T-cell (primary cell): ENCODE data around the gene NISCH. TPM values are rescaled to one million over a fixed set of nuclear protein-coding genes. Genes with fewer than 3 reads are reported as not detected.

Experiments
- ATAC-seq, 4 experiments: fragments of 200-7000 bp in 3 of 4; fragments of 150-1000 bp in 1 of 4; cut with Tn5 transposase; replicated peaks in 1 of 4; 1 replicate in 3 of 4; 2 replicates in 1 of 4; pipeline ENCODE4 v1.10.0; 2021; ENCODE audit warnings: moderate library complexity in 3 of 4, mild to moderate bottlenecking in 2 of 4, moderate number of reproducible peaks in 1 of 4
- CTCF ChIA-PET, 2 donors: fragments of 300-600 bp; sonication (Branson Sonifier 250); formaldehyde crosslinking; loops; one replicate each; lab custom pipeline; 2022; ENCODE audit warnings: antibody characterized with exemption in 2 of 2; lab: Charles Lee
- POLR2A ChIA-PET, 2 donors: fragments of 300-600 bp; sonication (Branson Sonifier 250); formaldehyde crosslinking; loops; one replicate each; lab custom pipeline; 2022; ENCODE audit warnings: antibody characterized with exemption in 2 of 2; lab: Charles Lee
- DNase-seq, 35 experiments: peaks; one replicate each; pipeline versions ENCODE4 v3.0.0 to v3.0.0-alpha.2; 2013 to 2023
- H3K27ac ChIP-seq: one replicate; pipeline ENCODE4 v1.5.1; 2013; ENCODE audit warnings: low read length
- H3K27me3 ChIP-seq, 2 experiments: replicated peaks in 1 of 2; 1 replicate in 1 of 2; 2 replicates in 1 of 2; pipeline versions ENCODE4 v1.6.1 to v1.7.0; 2013; ENCODE audit warnings: low read length in 1 of 2, mixed read lengths in 1 of 2; ENCODE audit not compliant: control insufficient read depth in 2 of 2, insufficient read depth in 2 of 2; ENCODE audit errors: extremely low read depth in 1 of 2
- H3K36me3 ChIP-seq, 2 donors: 1 replicate in 1 of 2; 2 replicates in 1 of 2; pipeline versions ENCODE4 v1.6.1 to v1.7.0; 2013; ENCODE audit warnings: low read length in 1 of 2; ENCODE audit not compliant: control insufficient read depth in 2 of 2, insufficient read depth in 1 of 2; ENCODE audit errors: extremely low read depth in 1 of 2
- H3K4me1 ChIP-seq, 2 experiments: 1 replicate in 1 of 2; 2 replicates in 1 of 2; pipeline versions ENCODE4 v1.6.1 to v1.7.0; 2013; ENCODE audit warnings: low read length in 2 of 2, mixed read lengths in 1 of 2; ENCODE audit not compliant: insufficient read depth in 2 of 2, control insufficient read depth in 1 of 2; ENCODE audit errors: extremely low read depth in 1 of 2
- H3K4me3 ChIP-seq, 2 donors: 1 replicate in 1 of 2; 2 replicates in 1 of 2; pipeline versions ENCODE4 v1.5.1 to v1.7.0; 2013; ENCODE audit warnings: mild to moderate bottlenecking in 2 of 2, low read length in 1 of 2, moderate library complexity in 1 of 2; ENCODE audit not compliant: control insufficient read depth in 1 of 2; ENCODE audit errors: extremely low read depth in 1 of 2
- H3K9me3 ChIP-seq: 2 replicates; pipeline ENCODE4 v1.7.0; 2013
- H3K27ac Mint-ChIP-seq, 2 donors: one replicate each; pipeline ENCODE4 v1.8.0; 2020 to 2021; ENCODE audit warnings: mild to moderate bottlenecking in 2 of 2, mixed read lengths in 2 of 2
- H3K27me3 Mint-ChIP-seq, 2 donors: one replicate each; pipeline ENCODE4 v1.8.0; 2021 to 2022; ENCODE audit warnings: mixed read lengths in 2 of 2
- H3K36me3 Mint-ChIP-seq: one replicate; pipeline ENCODE4 v1.8.0; 2021; ENCODE audit warnings: mixed read lengths
- H3K4me1 Mint-ChIP-seq, 3 donors: one replicate each; pipeline ENCODE4 v1.8.0; 2020 to 2022; ENCODE audit warnings: mixed read lengths in 3 of 3, mild to moderate bottlenecking in 1 of 3
- H3K4me3 Mint-ChIP-seq, 3 donors: one replicate each; pipeline ENCODE4 v1.8.0; 2020 to 2022; ENCODE audit warnings: mild to moderate bottlenecking in 3 of 3, mixed read lengths in 3 of 3, moderate library complexity in 3 of 3
- H3K9me3 Mint-ChIP-seq, 3 donors: one replicate each; pipeline ENCODE4 v1.8.0; 2020 to 2022; ENCODE audit warnings: mixed read lengths in 3 of 3
- WGBS: methylation state at CpG from one replicate; pipeline ENCODE4 v1.1.5; 2013; ENCODE audit warnings: missing lambda C conversion rate; ENCODE audit not compliant: insufficient coverage; 5-methylcytosine and 5-hydroxymethylcytosine counted together
- total RNA-seq, 35 experiments: library from RNA in 6 of 35; stranded (reverse) in 6 of 35; fragments of 120-200 nt in 1 of 35; gene quantifications; one replicate each; pipeline versions ENCODE4 v1.2.1 to v1.2.4 and lab custom pipeline; 2013 to 2026

Gene NISCH
- total RNA-seq, 5 donors from 2014 or later (not counting 1 experiment from before 2014, with no cell fraction given): 152 to 171 (median 157) TPM

DNA sequence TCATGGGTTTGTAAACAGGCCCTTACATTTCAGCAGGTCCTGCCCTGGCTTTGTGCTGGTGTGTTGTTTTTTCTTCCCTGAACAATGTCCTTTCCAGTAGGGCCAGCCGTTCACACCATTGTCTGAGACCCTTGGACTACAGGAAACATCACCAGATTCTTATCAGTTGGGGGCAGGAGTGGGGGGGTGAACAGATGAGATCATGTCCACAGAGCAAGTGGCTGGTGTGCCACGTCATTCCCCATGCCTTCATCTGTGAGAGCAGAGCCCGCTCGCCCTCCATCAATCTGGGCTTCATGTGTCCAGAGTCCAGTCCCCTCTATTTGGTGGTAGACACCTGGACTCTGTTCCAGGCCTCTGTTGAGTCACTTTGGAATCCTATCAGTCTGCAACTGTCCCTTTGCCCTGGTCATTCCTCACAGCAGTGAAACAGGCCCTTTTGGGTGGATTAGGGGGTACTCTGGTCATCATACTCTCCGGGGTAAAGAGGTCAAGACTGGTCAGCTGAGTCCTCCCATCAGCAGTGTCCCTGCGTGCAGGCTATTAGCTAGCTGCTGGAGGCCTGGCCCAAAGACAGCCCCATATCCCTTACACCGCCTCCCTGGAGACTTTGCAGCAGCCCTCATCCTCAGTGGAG lies 25.5 kb upstream of the NISCH start:
- Mint-ChIP-seq H3K9me3 (no peaks in the 10 kb centered on the region), H3K4me3 (no peak overlapping the region), H3K27ac (no peak overlapping the region), H3K4me1 (peaks cover 0 to 12% (median 0%) of the 10 kb centered on the region in 3 donors), H3K36me3 (no peaks in the 10 kb centered on the region), H3K27me3 (no peaks in the 10 kb centered on the region)
- WGBS: 100% methylated on average over 1 of the region's 7 CpGs
- ChIA-PET CTCF (interaction anchor here in 1 of 2 donors (2.2 kb wide), 1 partner anchor 18 kb away, joined by 5 read pairs; no protein-coding TSS in a partner anchor), POLR2A (interaction anchor here in 1 of 2 donors (0.6 kb wide), 1 partner anchor 252 kb away, joined by 3 read pairs; no protein-coding TSS in a partner anchor)
- Histone ChIP-seq H3K27me3 (no peaks in the 10 kb centered on the region), H3K4me3 (no peak overlapping the region), H3K4me1 (no peaks in the 10 kb centered on the region), H3K36me3 (no peaks in the 10 kb centered on the region), H3K9me3 (no peaks in the 10 kb centered on the region), H3K27ac (no peak overlapping the region)
- DNase-seq: no peak
- ATAC-seq: no peak

- H3K27me3 Mint-ChIP-seq: no peaks in the 10 kb centered on the region
These were observed 25.0 kb upstream of the NISCH start for GRCh38 chr3:52430416-52430810.

GRCh38 chr3:52431459-52432223 lies 23.8 kb upstream of the NISCH start:
- peak overlapping the region in 1 of 2 donors; percentile 74 for H3K27ac Mint-ChIP-seq
- no peak overlapping the region for H3K4me3 Mint-ChIP-seq

More at GRCh38 chr3:52430416-52430810, 25.0 kb upstream of the NISCH start:
- Mint-ChIP-seq H3K4me1 (peaks cover 0 to 12% (median 0%) of the 10 kb centered on the region in 3 donors), H3K4me3 (no peak overlapping the region), H3K9me3 (no peaks in the 10 kb centered on the region), H3K36me3 (no peaks in the 10 kb centered on the region), H3K27ac (no peak overlapping the region)
- CTCF ChIA-PET: no interaction called here
- ATAC-seq: no peak
- no peaks in the 10 kb centered on the region for H3K36me3 ChIP-seq
- WGBS: 90% methylated on average over 4 of the region's 9 CpGs
- no peak for DNase-seq
- no peaks in the 10 kb centered on the region for H3K27me3 ChIP-seq
- no peaks in the 10 kb centered on the region for H3K4me1 ChIP-seq
- POLR2A ChIA-PET: no interaction called here
- H3K4me3 ChIP-seq: no peak overlapping the region
- H3K9me3 ChIP-seq: no peaks in the 10 kb centered on the region
- no peak overlapping the region for H3K27ac ChIP-seq

DNA sequence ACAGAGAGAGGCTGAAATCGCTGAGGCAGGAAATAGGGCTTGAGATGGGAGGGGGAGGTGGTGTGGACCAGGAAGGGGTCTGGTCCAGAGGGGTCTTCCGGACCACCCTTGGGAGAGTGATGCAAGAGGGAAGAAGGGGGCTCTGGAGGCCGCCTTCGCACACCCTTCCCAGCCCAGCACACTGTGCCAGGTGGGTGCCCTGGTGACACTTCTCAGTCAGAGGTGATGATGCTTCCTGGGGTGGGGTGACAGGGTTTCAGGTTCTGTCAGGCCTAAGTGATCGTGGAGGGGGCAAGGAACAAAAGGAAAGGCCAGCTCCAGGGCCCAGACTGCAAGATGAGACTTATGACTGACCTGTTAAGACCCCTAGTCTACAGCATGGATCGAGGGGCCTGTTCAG lies 23.2 kb upstream of the NISCH start:
- Histone ChIP-seq H3K27ac (no peak overlapping the region), H3K4me3 (no peak overlapping the region), H3K4me1 (no peaks in the 10 kb centered on the region), H3K27me3 (no peaks in the 10 kb centered on the region), H3K36me3 (no peaks in the 10 kb centered on the region), H3K9me3 (no peaks in the 10 kb centered on the region)
- CTCF ChIA-PET: no interaction called here
- peaks cover 0 to 12% (median 0%) of the 10 kb centered on the region in 3 donors for H3K4me1 Mint-ChIP-seq
- H3K27ac Mint-ChIP-seq: peak overlapping the region in 1 of 2 donors; percentile 74
- H3K4me3 Mint-ChIP-seq: no peak overlapping the region
- 40% methylated on average over 2 of the region's 6 CpGs for WGBS
- POLR2A ChIA-PET: interaction anchor here in 1 of 2 donors (0.6 to 0.7 kb wide), 2 partner anchors 20 to 29 kb away, joined by 3 to 6 read pairs; no protein-coding TSS in a partner anchor
- no peaks in the 10 kb centered on the region for H3K9me3 Mint-ChIP-seq
- ATAC-seq (no peak), DNase-seq (no peak)
- H3K36me3 Mint-ChIP-seq: no peaks in the 10 kb centered on the region
- H3K27me3 Mint-ChIP-seq: no peaks in the 10 kb centered on the region

More at GRCh38 chr3:52431459-52432223, 23.8 kb upstream of the NISCH start:
- Histone ChIP-seq H3K36me3 (no peaks in the 10 kb centered on the region), H3K27me3 (no peaks in the 10 kb centered on the region), H3K9me3 (no peaks in the 10 kb centered on the region), H3K27ac (no peak overlapping the region), H3K4me1 (no peaks in the 10 kb centered on the region), H3K4me3 (no peak overlapping the region)
- ChIA-PET POLR2A (interaction anchor here (0.7 kb wide), 2 partner anchors 20 to 137 kb away, joined by 3 read pairs; no protein-coding TSS in a partner anchor), CTCF (interaction anchor here in 1 of 2 donors (0.6 kb wide), 1 partner anchor 16 kb away, joined by 8 read pairs; no protein-coding TSS in a partner anchor)
- H3K4me1 Mint-ChIP-seq: peaks cover 0 to 12% (median 0%) of the 10 kb centered on the region in 3 donors
- ATAC-seq: no peak
- H3K9me3 Mint-ChIP-seq: no peaks in the 10 kb centered on the region
- no peak for DNase-seq
- WGBS: 82% methylated on average over 8 of the region's 10 CpGs
- no peaks in the 10 kb centered on the region for H3K27me3 Mint-ChIP-seq
- no peaks in the 10 kb centered on the region for H3K36me3 Mint-ChIP-seq

DNA sequence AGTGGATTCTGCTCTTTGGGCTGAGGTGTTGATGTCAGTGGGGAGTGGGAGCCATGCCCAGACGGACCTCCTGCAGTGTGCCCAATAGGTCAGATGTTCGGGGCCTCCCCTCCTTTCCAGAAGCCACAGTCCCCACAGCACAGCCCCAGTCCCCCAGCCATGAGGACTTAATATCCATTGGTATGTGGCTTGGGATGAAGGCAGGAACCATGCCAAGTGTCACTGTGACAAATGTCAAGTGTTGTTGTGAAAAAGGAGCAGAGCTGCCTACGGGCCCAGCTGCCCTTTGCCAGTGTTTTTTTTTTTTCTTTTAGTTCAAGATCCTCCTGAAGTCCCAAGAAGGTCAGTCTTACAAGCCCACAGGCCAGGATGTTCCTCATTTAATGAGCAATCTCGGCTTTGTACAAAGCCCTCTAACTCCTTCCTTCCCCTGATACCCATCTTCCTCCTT lies 22.7 kb upstream of the NISCH start:
- no peak overlapping the region for H3K4me3 ChIP-seq
- no peak overlapping the region for H3K27ac ChIP-seq
- ATAC-seq (no peak), DNase-seq (no peak)
- no peaks in the 10 kb centered on the region for H3K36me3 ChIP-seq
- no peaks in the 10 kb centered on the region for H3K4me1 ChIP-seq
- POLR2A ChIA-PET: interaction anchor here in 1 of 2 donors (0.6 kb wide), 1 partner anchor 29 kb away, joined by 6 read pairs; no protein-coding TSS in a partner anchor
- Mint-ChIP-seq H3K4me3 (no peak overlapping the region), H3K36me3 (no peaks in the 10 kb centered on the region), H3K27ac (peak overlapping the region in 1 of 2 donors; percentile 55), H3K27me3 (no peaks in the 10 kb centered on the region), H3K4me1 (peaks cover 0 to 12% (median 0%) of the 10 kb centered on the region in 3 donors), H3K9me3 (no peaks in the 10 kb centered on the region)
- CTCF ChIA-PET: no interaction called here
- no peaks in the 10 kb centered on the region for H3K27me3 ChIP-seq
- H3K9me3 ChIP-seq: no peaks in the 10 kb centered on the region
- 46% methylated on average over 2 of the region's 4 CpGs for WGBS

- ChIA-PET CTCF (no interaction called here), POLR2A (no interaction called here)
- H3K9me3 Mint-ChIP-seq: no peaks in the 10 kb centered on the region
- H3K27me3 Mint-ChIP-seq: no peaks in the 10 kb centered on the region
- H3K4me3 Mint-ChIP-seq: no peak overlapping the region
- Histone ChIP-seq H3K36me3 (no peaks in the 10 kb centered on the region), H3K4me1 (no peaks in the 10 kb centered on the region), H3K9me3 (no peaks in the 10 kb centered on the region), H3K4me3 (no peak overlapping the region), H3K27ac (no peak overlapping the region), H3K27me3 (no peaks in the 10 kb centered on the region)
- 64% methylated on average over 3 of the region's 10 CpGs for WGBS
- ATAC-seq (no peak), DNase-seq (no peak)
- H3K4me1 Mint-ChIP-seq: peaks cover 0 to 12% (median 0%) of the 10 kb centered on the region in 3 donors
- H3K36me3 Mint-ChIP-seq: no peaks in the 10 kb centered on the region
- H3K27ac Mint-ChIP-seq: peak overlapping the region in 1 of 2 donors; percentile 55
These were observed 21.9 kb upstream of the NISCH start for GRCh38 chr3:52433328-52433995.
